Tibial artery (tissue), 4 donors: ENCODE results near the gene TSTD1.

Source experiments
- DNase-seq, 2 donors: peaks; one replicate each; pipeline ENCODE4 v3.0.0-alpha.2; 2019
- H3K27ac ChIP-seq, 2 donors: fragments of 200-600 bp; sonication (generic) in 1 of 2; 1 replicate in 1 of 2; 2 replicates in 1 of 2; pipeline ENCODE4 v1.5.1; 2018 to 2019; ENCODE audit warnings: mild to moderate bottlenecking in 1 of 2
- H3K27me3 ChIP-seq, 2 donors: fragments of 200-600 bp; sonication (generic) in 1 of 2; one replicate each; pipeline versions ENCODE4 v1.5.1 to v1.6.0; 2016 to 2019
- H3K36me3 ChIP-seq, 3 donors: fragments of 200-600 bp; sonication (generic) in 2 of 3; one replicate each; pipeline ENCODE4 v1.5.1; 2016 to 2019; ENCODE audit warnings: mild to moderate bottlenecking in 2 of 3
- H3K4me1 ChIP-seq, 4 donors: fragments of 200-600 bp; sonication (generic) in 2 of 4; 1 replicate in 3 of 4; 2 replicates in 1 of 4; pipeline ENCODE4 v1.5.1; 2016 to 2019
- H3K4me3 ChIP-seq, 2 donors: fragments of 200-600 bp; sonication (generic) in 1 of 2; 1 replicate in 1 of 2; 2 replicates in 1 of 2; pipeline ENCODE4 v1.5.1; 2018 to 2019; ENCODE audit warnings: mild to moderate bottlenecking in 2 of 2
- H3K9me3 ChIP-seq, 3 donors: fragments of 200-600 bp; sonication (generic) in 1 of 3; one replicate each; pipeline ENCODE4 v1.5.1; 2016 to 2019
- CTCF ChIP-seq, 2 experiments: fragments of 200-600 bp in 1 of 2; fragments of 450-650 bp in 1 of 2; IDR thresholded peaks; one replicate each; pipeline ENCODE4 v1.5.1; 2017 to 2019; ENCODE audit warnings: antibody characterized with exemption in 2 of 2, mild to moderate bottlenecking in 1 of 2, moderate library complexity in 1 of 2
- intact Hi-C: fragments of 100-400 bp; cut with DNase I; formaldehyde crosslinking; loops from one replicate; pipeline ENCODE4 v1.15.0; 2023; ENCODE audit warnings: low total_unique reads

The TSTD1 gene

GRCh38 chr1:161071886-161072371 is 33.2 kb upstream of the TSTD1 start:
- Histone ChIP-seq H3K9me3 (no peaks in the 10 kb centered on the region), H3K36me3 (peaks cover 0 to 11% (median 0%) of the 10 kb centered on the region in 3 donors), H3K27ac (no peak overlapping the region), H3K4me1 (peaks cover 0 to 5% (median 0%) of the 10 kb centered on the region in 4 donors), H3K27me3 (peaks cover 0 to 9% of the 10 kb centered on the region in 2 donors), H3K4me3 (no peak overlapping the region)
- DNase-seq = peak in 1 of 2 donors; percentile 51
- intact Hi-C loops = no loop called here
- TF ChIP-seq CTCF (IDR thresholded peaks at IDR 0.05) = peak; percentile 17 to 23

- H3K4me3 ChIP-seq = no peak overlapping the region
- H3K9me3 ChIP-seq = no peaks in the 10 kb centered on the region
- no peak for DNase-seq
- H3K4me1 ChIP-seq = peaks cover 0 to 5% (median 0%) of the 10 kb centered on the region in 4 donors
- no peak for TF ChIP-seq CTCF (IDR thresholded peaks at IDR 0.05)
- H3K27me3 ChIP-seq = peaks cover 0 to 13% of the 10 kb centered on the region in 2 donors
- peaks cover 0 to 11% (median 0%) of the 10 kb centered on the region in 3 donors for H3K36me3 ChIP-seq
- intact Hi-C loops = no loop called here
- no peak overlapping the region for H3K27ac ChIP-seq
These were observed 32.0 kb upstream of the TSTD1 start for GRCh38 chr1:161070761-161071160.

GRCh38 chr1:161069731-161070270 is 31.0 kb upstream of the TSTD1 start, which contains the start of gene ARHGAP30:
Gene ARHGAP30 (minus strand): TSS chr1:161069891. CDS start chr1:161069624, 267 bp downstream.
- H3K27ac ChIP-seq = no peak within 1 kb of the TSS
- DNase-seq = peak; percentile 58 to 80

GRCh38 chr1:161069241-161069640 is 30.5 kb upstream of the TSTD1 start:
- Histone ChIP-seq H3K27me3 (peaks cover 0 to 18% of the 10 kb centered on the region in 2 donors), H3K9me3 (no peaks in the 10 kb centered on the region), H3K4me1 (peaks cover 0 to under 1% (median 0%) of the 10 kb centered on the region in 4 donors), H3K36me3 (peaks cover 0 to 11% (median 0%) of the 10 kb centered on the region in 3 donors), H3K27ac (no peak overlapping the region), H3K4me3 (peak overlapping the region; percentile 34 to 38)
- DNase-seq = no peak
- intact Hi-C loops = no loop called here
- no peak for TF ChIP-seq CTCF (IDR thresholded peaks at IDR 0.05)

More at GRCh38 chr1:161069731-161070270, 31.0 kb upstream of the TSTD1 start, which contains the start of gene ARHGAP30:
- intact Hi-C loops = no loop called here
- Histone ChIP-seq H3K27me3 (peaks cover 0 to 18% of the 10 kb centered on the region in 2 donors), H3K36me3 (peaks cover 0 to 11% (median 0%) of the 10 kb centered on the region in 3 donors), H3K4me1 (peaks cover 0 to 5% (median 0%) of the 10 kb centered on the region in 4 donors), H3K4me3 (peak within 1 kb of the TSS; percentile 34 to 38), H3K9me3 (no peaks in the 10 kb centered on the region)
- no peak for TF ChIP-seq CTCF (IDR thresholded peaks at IDR 0.05)

- intact Hi-C loops = no loop called here
- H3K27me3 ChIP-seq = peaks cover 0 to 21% of the 10 kb centered on the region in 2 donors
- H3K4me1 ChIP-seq = no peaks in the 10 kb centered on the region
- no peaks in the 10 kb centered on the region for H3K9me3 ChIP-seq
- peak; percentile 66 to 80 for DNase-seq
- no peak for TF ChIP-seq CTCF (IDR thresholded peaks at IDR 0.05)
- peak overlapping the region; percentile 34 to 38 for H3K4me3 ChIP-seq
- H3K36me3 ChIP-seq = peaks cover 0 to 7% (median 0%) of the 10 kb centered on the region in 3 donors
- no peak overlapping the region for H3K27ac ChIP-seq
These were observed 29.8 kb upstream of the TSTD1 start for GRCh38 chr1:161068306-161069234.
